NCI-H446 (cell line): Measurements from ENCODE around the gene ANKRD18B.
"Not testable (repeated sequence)": the region's sequence is repeated elsewhere in the genome, so short reads cannot be mapped to it uniquely, and the experiment has no call there.

Experiments used
- DNase-seq, 2 experiments: peaks; one replicate each; lab custom pipeline; 2025; lab: John Stamatoyannopoulos, UW

Gene ANKRD18B

DNA sequence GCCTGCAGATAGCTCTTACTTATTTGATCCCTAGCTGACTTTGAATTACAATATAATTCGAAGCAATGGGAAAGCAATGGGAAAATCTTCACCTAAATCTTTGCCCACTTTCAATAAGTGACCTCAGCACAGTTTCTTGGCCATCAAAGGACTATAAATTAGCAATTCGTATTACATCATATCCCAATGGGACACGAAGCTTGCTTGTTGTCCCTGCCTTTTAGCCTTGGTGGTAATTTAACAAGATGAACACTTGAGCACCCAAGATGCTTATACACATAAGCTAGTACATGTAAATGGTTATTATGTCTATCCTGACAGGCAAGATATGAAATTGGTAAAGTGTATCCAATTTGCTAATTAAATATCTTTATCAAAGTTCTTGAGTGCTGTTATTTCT is 9.9 kb downstream of the ANKRD18B start:
- not testable (repeated sequence) for DNase-seq

DNA sequence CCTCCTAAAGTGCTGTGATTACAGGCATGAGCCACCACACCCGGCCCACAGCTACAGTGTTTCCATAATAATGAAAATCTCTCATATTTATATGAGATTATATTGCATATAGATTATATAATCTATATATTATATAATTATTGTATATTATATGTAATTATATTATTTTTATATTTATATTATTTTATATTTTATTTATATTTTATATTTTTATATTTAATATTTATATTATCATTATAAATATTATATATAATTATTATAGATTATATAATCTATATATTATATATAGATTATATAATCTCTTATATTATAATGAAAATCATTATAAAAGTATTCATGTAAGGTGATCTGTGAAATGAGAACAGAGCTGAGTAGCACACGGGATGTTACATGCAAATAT is 11.5 kb downstream of the ANKRD18B start:
- DNase-seq = no peak

DNA sequence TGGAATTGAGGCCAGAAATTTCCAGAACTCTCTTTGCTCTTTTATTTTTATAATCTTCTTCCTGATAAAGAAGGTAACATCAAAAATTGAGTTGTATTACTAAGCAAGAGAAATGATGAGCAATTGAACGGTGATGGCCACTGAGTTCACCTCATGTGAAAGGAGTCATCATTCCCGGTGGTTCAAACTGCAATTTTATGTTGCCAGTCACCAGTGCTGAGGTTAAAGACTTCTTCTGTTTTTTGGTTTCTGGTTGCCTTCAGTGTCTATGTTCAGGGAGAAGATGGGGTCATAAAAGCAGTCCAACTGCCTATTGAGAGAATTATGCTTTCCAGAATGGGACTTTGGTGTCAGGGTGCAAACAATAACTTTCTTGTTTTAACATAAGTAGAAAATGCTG is 19.4 kb downstream of the ANKRD18B start:
- DNase-seq = not testable (repeated sequence)

DNA sequence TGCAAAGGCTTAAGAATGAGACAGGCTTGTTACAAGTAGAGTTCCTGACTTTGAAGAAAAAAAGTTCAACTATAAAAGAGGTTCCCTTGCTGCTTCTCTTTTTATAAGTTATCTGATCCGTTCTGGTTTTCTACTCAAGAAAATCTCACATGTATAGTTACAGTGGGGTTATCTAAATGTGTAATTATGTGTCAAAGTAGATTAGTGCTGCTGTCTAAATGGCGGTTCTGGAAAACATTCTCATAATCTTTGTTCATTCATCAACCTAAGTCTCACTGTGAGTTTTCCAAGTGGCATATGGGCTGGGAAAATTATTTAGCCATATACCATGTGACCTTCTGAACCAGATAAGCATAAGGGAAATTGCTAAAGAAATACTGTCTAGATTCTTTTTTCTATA is 21.7 kb downstream of the ANKRD18B start:
- not testable (repeated sequence) for DNase-seq

DNA sequence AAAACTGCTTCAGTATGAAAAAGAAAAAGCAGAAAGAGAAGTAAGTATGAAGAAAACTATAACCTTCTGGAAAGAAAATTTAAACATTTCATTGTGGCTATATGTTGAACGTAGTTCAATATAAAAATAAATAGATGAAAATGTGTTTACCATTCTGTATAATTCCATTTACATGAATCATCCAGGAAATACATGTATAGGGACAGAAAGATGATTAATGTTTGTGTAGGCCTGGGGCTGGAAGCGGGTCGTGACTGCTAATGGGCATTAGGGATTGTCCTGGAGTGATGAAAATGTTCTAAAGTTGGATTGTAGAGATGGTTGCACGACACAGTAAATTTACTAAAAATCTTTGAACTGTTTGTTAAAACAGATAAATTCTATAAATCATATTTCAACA is 24.8 kb downstream of the ANKRD18B start:
- DNase-seq = not testable (repeated sequence)

DNA sequence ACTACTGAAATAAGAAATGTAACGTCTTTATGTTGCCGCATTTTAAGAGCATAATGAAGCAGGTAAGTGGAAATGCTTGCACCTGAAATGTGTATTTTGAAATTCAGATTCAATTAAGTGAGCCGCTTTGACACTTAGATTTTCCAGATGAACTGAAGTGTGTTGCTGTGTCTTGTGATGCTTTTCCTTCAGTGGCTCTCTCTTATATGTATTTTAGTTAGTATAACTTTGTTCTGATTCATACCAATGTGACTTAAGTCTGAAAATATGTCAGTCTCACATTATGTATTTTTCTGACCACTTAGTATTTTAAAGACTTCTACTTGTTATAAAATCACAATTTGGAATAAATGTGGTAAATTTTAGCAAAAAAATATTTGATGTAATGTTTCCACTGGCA is 25.4 kb downstream of the ANKRD18B start:
- not testable (repeated sequence) for DNase-seq

DNA sequence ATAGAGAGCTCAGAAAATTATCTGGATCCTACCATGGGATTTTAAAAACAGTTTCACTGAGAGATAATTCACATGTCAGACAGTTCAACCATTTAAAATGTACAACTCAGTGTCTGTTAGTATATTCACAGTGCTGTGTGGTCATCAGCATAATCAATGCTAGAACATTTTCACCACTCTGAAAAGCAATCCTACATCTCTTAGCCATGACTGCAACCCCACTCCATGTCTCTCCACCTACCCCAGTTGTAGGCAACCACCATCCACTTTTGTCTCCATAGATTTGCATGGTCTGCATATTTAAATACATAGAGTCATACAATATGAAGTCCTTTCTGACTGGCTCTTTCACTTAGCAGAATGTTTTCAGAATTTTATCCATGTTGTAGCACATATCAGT is 27.1 kb downstream of the ANKRD18B start:
- DNase-seq = not testable (repeated sequence)

DNA sequence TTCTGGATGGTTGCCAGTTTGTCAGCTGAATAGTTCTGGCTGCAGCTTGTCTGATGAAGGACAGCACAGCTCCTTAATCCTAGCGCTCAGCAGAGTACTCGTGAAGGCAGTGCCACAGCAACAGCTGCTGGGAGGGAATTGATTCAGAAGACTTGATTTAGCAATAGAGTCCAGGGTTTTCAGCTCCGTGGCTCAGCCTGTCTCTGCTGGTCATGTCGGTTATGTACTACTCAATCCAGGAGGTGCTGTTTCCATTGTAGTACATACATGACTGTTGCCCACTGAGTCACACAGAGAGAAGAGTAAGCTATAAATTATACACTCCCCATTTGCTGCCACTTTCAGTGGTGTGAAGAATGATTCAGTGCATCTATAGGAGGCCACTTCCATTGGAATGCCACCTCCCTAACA is 28.3 kb downstream of the ANKRD18B start:
- peak in 1 of 2 experiments; percentile 18 for DNase-seq

DNA sequence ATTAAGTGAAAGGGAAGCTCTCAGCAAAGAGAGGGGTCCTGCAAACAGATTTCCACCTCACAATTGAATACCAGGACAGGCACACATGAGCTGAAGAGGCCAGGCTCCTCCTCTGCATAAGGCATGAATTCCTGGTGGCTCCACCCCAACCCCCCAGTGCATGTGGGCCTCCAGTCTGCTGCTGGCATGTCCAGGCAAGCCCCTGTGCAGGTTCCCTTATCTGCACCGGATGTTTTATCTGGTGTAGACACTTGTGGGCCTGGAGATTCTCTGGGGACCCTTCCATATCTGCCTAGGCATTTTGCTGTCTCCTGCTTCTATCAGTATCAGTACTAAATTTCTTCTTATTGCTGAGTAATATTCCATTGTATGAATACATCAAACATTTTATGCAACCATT is 36.2 kb downstream of the ANKRD18B start:
- DNase-seq = not testable (repeated sequence)

DNA sequence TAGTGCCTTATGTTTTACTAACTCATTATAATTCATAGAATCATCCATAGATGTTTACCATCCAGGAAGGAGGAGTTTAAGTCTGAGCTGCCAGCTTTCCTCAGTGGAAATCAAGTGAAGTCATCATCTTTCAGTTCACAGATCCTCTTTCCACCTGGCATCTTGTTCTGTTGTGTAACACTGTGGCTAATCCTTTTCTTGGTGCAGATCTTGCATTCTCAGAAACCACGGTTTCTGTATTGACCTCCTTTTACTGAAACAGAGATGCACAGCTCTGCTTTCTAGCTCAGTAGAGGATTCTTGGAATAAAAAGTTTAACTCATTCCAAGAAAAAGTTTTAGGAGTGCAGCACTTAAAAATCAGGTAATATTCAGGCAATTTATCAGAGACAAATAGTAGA is 38.1 kb downstream of the ANKRD18B start:
- not testable (repeated sequence) for DNase-seq

DNA sequence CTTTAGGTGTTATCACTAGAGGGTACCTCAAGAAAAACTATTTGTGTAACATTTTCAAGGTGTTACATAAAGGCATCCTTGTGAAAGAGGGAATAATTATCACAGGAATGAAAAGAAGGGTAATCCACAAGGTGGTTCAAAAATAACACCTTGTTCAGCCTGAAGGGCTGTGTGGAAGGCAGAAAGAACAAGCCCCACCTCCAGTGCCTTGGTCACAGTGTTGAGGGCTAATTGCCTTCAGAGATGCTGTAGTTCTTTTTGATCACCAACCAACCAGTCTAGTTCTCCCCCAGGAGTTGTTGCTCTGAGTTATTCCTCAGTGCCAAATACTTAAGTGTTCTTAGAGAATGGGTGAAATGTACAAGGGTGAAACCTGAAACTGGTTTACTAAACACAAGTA is 43.7 kb downstream of the ANKRD18B start:
- not testable (repeated sequence) for DNase-seq

DNA sequence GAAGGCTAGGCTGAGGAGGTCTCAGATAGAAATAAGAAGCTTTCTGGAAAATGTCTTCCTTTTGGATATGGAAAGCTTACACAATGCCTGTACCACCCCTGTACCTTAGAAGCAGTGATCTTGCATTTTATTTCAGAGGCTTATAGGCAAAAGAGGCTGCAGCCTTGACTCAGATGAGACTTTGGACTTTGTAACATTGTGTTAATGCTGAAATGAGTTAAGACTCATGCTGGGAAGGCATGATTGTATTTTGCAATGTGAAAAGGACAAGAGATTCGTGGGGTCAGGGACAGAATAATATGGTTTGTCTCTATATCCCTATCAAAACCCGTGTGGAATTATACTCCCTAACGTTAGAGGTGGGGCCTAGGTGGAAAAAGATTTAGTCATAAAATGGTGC is 53.7 kb downstream of the ANKRD18B start:
- not testable (repeated sequence) for DNase-seq

DNA sequence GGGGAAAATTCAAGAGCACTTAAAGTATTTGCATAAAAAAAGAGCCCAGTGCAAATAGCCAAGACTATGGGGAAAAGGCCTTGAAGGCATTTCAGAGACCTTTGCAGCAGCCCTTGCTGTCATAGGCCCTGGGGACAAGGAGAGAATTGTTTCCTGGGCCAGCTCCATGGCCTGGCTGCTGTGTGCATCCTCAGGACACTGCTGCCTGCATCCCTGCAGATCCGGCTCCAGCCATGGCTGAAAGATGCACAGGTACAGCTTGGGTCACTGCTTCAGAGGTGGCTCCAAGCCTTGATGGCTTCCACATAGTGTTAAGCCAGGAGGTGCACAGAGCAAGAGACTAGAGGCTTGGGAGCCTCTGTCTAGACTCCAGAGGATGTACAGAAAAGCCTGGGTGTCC is 55.9 kb downstream of the ANKRD18B start:
- not testable (repeated sequence) for DNase-seq

DNA sequence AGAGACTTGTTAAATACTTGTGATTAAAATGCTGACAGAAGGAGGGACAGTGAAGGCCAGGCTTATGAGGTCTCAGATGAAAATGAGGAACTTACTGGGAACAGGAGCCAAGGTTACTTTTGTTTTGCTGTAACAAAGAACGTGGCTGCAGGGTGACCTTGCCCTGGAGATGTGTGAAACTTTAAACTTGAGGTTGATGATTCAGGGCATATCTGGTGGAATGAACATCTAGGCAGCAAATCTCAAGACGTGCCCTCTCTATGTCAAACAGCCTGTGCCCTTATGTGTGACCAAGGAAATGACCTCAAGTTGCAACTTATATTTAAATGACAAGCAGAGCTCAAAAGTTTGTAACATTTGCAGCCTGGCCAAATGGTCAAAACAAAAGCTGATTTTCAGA is 58.6 kb downstream of the ANKRD18B start:
- DNase-seq = not testable (repeated sequence)

DNA sequence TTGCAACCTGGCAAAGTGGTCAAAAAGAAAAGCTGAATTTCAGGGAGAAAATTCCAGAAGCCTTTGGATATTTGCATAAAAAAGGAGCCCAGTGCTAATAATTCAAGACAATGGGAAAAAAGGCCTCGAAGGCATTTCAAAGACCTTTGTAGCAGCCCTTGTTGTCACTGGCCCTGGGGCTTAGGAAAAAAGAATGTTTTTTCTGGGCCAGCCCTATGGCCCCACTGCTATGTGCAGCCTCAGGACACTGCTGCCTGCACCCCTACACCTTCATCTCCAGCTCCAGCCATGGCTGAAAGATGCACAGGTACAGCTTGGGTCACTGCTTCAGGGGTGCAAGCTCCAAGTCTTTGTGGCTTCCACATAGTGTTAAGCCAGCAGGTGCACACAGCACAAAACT is 62.1 kb downstream of the ANKRD18B start:
- not testable (repeated sequence) for DNase-seq

DNA sequence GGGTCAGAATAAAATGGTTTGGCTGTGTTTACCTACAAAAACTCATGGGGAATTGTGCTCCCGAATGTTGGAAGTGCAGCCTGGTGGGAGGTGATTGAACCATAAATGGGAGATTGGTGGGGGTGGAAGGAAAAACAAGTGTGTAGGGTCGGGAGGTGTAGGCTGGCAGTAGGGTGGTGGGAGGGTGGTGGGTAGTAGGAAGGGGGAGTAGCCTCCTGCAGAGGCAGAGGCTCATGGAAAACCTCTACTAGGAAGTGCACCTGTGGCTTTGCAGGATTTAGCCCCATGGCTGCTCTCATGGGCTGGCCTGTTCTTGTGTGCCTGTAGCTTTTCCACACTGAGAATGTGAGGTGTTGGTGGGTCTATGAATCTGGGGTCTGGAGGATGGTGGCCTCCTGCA is 63.7 kb downstream of the ANKRD18B start:
- DNase-seq = not testable (repeated sequence)

DNA sequence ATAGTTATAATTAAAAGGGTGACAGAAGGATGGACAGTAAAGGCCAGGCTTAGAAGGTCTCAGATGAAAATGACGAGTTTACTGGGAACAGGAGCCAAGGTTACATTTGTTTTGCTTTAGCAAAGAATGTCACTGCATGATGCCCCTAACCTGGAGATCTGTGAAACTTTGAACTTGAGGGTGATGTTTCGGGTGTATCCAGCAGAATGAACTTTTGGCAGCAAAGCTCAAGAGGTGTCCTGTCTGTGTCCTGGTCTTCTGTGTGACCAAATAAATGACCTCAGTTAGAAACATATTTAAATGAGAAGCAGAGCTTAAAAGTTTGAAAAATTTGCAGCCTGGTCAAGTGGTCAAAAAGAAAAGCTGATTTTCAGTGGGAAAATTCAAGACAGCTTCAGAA is 64.8 kb downstream of the ANKRD18B start:
- not testable (repeated sequence) for DNase-seq

DNA sequence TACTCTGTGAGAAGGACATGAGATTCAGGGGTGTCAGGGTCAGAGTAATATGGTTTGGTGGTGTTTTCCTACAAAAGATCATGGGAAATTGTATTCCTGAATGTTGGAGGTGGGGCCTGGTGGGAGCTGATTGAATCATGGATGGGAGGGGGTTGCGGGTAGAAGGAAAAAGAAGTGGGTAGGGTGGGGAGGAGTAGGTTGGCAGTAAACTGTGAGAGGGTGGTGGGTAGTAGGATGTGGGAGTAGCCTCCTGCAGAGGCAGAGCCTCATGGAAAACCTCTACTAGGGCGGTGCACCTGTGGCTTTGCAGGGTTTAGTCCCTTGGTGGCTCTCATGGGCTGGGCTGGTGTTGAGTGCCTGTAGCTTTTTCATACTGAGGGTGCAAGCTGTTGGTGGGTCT is 66.8 kb downstream of the ANKRD18B start:
- DNase-seq = not testable (repeated sequence)

DNA sequence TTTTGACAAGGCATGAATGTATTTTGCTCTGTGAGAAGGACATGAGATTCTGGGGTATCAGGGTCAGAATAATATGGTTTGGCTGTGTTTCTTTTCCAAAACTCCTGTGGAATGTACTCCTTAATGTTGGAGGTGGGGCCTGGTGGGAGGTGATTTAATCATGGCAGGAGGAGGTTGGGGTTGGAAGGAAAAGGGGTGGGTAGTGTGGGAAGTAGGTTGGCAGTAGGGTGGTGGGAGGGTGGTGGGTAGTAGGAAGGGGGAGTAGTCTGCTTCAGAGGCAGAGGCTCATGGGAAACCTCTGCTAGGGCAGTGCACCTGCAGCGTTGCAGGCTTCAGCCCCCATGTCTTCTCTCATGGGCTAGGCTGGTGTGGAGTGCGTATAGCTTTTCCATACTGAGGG is 72.9 kb downstream of the ANKRD18B start:
- not testable (repeated sequence) for DNase-seq

DNA sequence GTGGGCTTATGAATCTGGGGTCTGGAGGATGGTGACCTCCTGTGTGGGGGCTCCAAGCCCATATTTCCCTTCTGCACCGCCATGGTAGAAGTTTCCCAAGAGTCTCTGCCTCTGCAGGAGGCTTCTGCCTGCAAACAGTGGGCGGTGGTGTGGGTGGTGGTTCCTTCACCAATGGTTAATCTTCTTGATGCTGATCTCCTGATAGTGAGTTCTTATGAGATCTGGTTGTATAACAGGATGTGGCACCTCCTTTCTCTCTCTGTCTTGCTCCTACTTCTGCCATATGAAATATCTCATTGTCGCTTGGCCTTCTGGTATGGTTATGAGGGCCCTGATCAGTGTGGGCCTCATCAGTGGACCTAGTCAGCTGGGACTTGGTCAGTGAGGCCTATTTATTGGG is 73.3 kb downstream of the ANKRD18B start:
- not testable (repeated sequence) for DNase-seq

DNA sequence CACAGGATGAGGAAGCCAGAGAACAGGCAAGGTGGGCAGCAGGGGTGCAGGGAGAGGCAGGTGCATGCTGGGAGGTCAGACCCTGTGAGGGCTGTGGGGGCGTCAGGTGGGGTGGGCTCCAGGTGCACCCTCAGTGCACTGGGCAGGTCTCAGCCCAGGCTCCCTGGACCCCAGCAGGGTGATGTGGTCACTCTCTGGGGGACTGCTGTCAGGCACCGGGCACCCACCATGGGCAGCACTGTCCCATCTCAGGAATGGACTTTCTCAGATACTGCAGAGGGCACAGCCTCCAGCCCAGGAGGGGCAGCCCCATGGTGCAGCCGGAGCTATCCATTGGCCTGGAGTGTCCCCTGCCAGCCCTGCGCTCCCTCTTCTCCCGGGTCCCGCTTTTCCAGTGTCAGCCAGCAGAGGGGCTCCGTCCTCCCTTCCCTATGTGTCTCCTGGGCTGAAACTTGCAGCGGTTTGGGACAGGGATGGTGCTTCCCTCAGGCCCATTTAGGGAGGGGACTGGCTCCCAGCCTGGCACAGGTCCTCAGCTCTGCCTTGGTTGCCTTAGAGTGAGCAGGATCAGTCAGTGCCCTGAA is 74.8 kb downstream of the ANKRD18B start:
- DNase-seq = not testable (repeated sequence)

DNA sequence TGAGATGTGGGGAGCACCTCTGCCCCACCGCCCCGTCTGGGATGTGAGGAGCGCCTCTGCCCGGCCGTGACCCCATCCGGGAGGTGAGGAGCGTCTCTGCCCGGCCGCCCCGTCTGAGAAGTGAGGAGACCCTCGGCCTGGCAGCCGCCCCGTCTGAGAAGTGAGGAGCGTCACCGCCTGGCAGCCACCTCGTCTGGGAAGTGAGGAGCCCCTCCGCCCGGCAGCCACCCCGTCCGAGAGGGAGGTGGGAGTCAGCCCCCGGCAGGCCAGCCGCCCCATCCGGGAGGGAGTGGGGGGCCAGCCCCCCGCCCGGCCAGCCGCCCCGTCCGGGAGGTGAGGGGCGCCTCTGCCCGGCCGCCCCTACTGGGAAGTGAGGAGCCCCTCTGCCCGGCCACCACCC is 76.9 kb downstream of the ANKRD18B start:
- not testable (repeated sequence) for DNase-seq

DNA sequence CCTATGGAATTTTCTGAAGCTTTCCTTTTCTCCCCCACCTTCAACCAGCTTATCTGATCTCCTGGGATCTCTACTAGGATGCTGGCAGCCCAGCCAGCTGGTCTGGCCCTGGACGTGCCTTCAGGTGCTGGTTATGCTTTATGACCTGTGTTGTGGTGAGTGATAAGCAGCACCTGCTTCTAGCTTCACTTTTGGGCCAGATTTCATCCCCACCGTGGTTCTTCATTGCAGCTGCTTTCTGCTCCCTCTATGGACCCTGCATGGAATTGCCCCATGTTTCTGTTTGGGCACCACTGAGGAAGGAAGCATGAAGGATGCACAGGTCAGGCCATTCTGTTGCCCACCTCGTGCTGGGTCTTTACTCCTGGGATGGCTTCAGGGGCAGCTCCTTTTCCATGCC is 80.2 kb downstream of the ANKRD18B start:
- DNase-seq = not testable (repeated sequence)

DNA sequence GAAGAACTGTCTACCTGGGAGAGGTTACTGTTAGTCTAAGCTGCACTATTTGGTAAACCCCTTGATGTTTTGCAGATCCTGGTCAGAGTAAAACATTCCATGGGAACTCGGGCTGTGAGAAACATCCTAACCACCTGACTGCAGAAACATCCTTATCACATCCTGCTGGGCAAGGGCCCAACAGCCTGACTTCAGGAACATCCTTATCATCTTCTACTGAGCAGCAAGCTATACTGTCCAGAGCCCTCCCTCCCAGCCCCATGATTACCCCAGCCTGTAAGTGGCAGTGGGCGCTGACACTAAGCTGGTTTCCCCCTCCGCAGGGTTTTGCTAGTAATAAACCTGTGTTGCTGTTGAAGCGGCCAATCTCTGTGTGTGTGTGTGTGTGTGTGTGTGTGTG is 80.9 kb downstream of the ANKRD18B start:
- not testable (repeated sequence) for DNase-seq
